ENCODE measurements around the gene SOX6. TPM values are rescaled to one million over a fixed set of nuclear protein-coding genes. Genes with fewer than 3 reads are reported as not detected.

Gene SOX6
- total RNA-seq, 1 donor from 2014 or later: 8.3 TPM

DNA sequence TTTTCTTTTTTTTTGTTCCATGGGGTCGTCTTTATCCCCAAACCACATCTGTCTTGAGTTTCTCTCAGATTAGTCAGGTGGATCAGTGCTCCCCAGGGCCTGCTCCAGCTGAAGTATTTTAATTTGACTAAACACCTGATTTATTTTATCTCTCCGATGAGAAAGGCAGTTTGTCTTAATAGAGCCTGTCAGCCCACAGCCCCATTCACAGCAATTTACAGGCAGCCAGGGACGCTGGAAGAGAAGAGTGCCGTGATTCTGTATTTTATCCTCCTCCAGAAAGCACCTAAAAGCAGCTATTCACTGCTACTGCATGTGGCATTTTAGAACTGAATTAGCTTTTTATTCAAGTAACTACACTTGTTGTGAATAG lies 164.5 kb downstream of the SOX6 start:
- no peak overlapping the region for H3K27ac ChIP-seq
- TF ChIP-seq CTCF (IDR thresholded peaks at IDR 0.05): no peak
- H3K36me3 ChIP-seq: no peaks in the 10 kb centered on the region
- no peak for DNase-seq
- ATAC-seq: no peak
- no peak overlapping the region for H3K4me3 ChIP-seq
- intact Hi-C loops (cut with DNase I): no loop called here
- no peaks in the 10 kb centered on the region for H3K9me3 ChIP-seq
- H3K27me3 ChIP-seq: no peaks in the 10 kb centered on the region
- no peaks in the 10 kb centered on the region for H3K4me1 ChIP-seq

DNA sequence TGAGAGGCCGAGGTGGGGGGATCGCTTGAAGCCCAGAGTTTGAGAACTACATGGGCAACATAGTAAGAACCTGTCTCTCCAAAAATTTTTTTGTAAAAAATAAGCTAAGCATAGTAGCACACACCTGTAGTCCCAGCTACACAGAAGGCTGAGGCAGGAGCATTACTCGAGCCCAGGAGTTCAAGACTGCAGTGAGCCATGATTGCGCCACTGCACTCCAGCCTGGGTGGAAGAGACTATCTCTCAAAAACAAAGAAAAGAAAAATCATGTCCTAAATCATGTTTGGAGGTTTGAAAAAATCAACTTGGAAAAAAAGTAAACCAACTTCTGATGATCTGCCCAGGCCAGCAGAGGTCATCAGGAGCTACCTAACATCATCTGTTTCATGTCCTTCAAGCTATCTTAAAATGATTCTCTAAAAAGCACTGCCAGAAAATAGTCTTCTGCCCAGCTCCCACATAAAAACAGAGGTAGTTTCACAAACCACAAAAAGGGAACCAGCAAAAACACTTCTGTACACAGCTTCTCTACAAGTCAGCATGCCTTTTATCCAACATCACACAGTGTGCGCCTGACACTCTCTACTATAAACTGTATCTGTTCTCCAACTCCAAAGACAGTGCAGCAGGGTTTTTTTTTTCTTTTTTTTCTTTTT lies 165.0 kb downstream of the SOX6 start:
- Histone ChIP-seq H3K4me1 (no peaks in the 10 kb centered on the region), H3K9me3 (no peaks in the 10 kb centered on the region), H3K27me3 (no peaks in the 10 kb centered on the region), H3K27ac (no peak overlapping the region), H3K36me3 (no peaks in the 10 kb centered on the region), H3K4me3 (no peak overlapping the region)
- intact Hi-C loops (cut with DNase I): no loop called here
- ATAC-seq (no peak), DNase-seq (peak; percentile 46)
- no peak for TF ChIP-seq CTCF (IDR thresholded peaks at IDR 0.05)

- TF ChIP-seq CTCF (IDR thresholded peaks at IDR 0.05): no peak
- H3K9me3 ChIP-seq: no peaks in the 10 kb centered on the region
- H3K4me3 ChIP-seq: no peak overlapping the region
- no peaks in the 10 kb centered on the region for H3K4me1 ChIP-seq
- intact Hi-C loops (cut with DNase I): no loop called here
- no peaks in the 10 kb centered on the region for H3K36me3 ChIP-seq
- no peak for ATAC-seq
- no peak for DNase-seq
- no peak overlapping the region for H3K27ac ChIP-seq
- H3K27me3 ChIP-seq: no peaks in the 10 kb centered on the region
These were observed 169.7 kb downstream of the SOX6 start for GRCh38 chr11:16186680-16187079.

GRCh38 chr11:16185042-16185441 lies 171.3 kb downstream of the SOX6 start:
- H3K4me3 ChIP-seq: no peak overlapping the region
- intact Hi-C loops (cut with DNase I): no loop called here
- TF ChIP-seq CTCF (IDR thresholded peaks at IDR 0.05): no peak

DNA sequence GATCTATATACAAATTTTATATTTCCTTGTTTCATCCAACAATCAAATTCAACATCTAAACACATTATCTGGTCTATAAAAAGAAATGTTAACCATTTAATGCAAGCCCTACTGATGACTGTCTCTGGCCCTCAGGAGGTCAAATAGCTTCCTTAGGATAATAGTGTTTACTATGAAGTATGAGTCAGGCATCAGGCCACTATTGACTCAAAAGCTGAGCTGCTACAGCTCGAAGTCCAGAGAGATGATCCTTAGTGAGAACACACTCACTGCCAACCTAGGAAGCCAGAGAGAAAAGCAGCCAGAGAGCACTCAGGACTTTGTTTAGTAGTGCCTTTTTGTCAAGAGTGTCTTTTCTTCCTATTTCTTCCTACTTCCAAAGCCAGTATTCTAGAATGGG lies 171.8 kb downstream of the SOX6 start:
- TF ChIP-seq CTCF (IDR thresholded peaks at IDR 0.05): no peak
- Histone ChIP-seq H3K4me3 (no peak overlapping the region), H3K27me3 (no peaks in the 10 kb centered on the region), H3K9me3 (no peaks in the 10 kb centered on the region), H3K36me3 (no peaks in the 10 kb centered on the region), H3K27ac (no peak overlapping the region), H3K4me1 (no peaks in the 10 kb centered on the region)
- intact Hi-C loops (cut with DNase I): no loop called here
- no peak for ATAC-seq
- DNase-seq: no peak

More at GRCh38 chr11:16185042-16185441, 171.3 kb downstream of the SOX6 start:
- ATAC-seq (no peak), DNase-seq (no peak)
- Histone ChIP-seq H3K27ac (no peak overlapping the region), H3K9me3 (no peaks in the 10 kb centered on the region), H3K36me3 (no peaks in the 10 kb centered on the region), H3K4me1 (no peaks in the 10 kb centered on the region), H3K27me3 (no peaks in the 10 kb centered on the region)

GRCh38 chr11:16182553-16182952 lies 173.8 kb downstream of the SOX6 start:
- TF ChIP-seq CTCF (IDR thresholded peaks at IDR 0.05): no peak
- Histone ChIP-seq H3K9me3 (no peaks in the 10 kb centered on the region), H3K4me3 (no peak overlapping the region), H3K27me3 (no peaks in the 10 kb centered on the region), H3K27ac (no peak overlapping the region), H3K4me1 (no peaks in the 10 kb centered on the region), H3K36me3 (no peaks in the 10 kb centered on the region)
- DNase-seq (no peak), ATAC-seq (no peak)
- intact Hi-C loops (cut with DNase I): no loop called here
